Trophoblast cell (in vitro differentiated cells and primary cell): ENCODE data around the gene MYPN.
"Not testable (repeated sequence)": the region's sequence is repeated elsewhere in the genome, so short reads cannot be mapped to it uniquely, and the experiment has no call there.

Experiments used
- DNase-seq, 2 donors: peaks; one replicate each; pipeline ENCODE4 v3.0.0-alpha.2; 2016
- H2AFZ ChIP-seq: 2 replicates; pipeline ENCODE4 v1.6.1; 2013; ENCODE audit warnings: low read length, moderate library complexity, mild to moderate bottlenecking; ENCODE audit not compliant: insufficient read depth, poor library complexity
- H2AK5ac ChIP-seq: 2 replicates; pipeline ENCODE4 v1.6.1; 2013; ENCODE audit warnings: mild to moderate bottlenecking, low read length
- H2BK120ac ChIP-seq: 2 replicates; pipeline ENCODE4 v1.6.1; 2013; ENCODE audit warnings: low read length, mild to moderate bottlenecking, moderate library complexity; ENCODE audit not compliant: insufficient read depth, poor library complexity
- H2BK12ac ChIP-seq: 2 replicates; pipeline ENCODE4 v1.6.1; 2013; ENCODE audit warnings: mild to moderate bottlenecking, low read length, moderate library complexity
- H2BK5ac ChIP-seq: 2 replicates; pipeline ENCODE4 v1.6.1; 2013; ENCODE audit warnings: low read length, low read depth, moderate library complexity, mild to moderate bottlenecking; ENCODE audit not compliant: poor library complexity
- H3K14ac ChIP-seq: 2 replicates; pipeline ENCODE4 v1.6.1; 2013; ENCODE audit warnings: mild to moderate bottlenecking, low read length
- H3K18ac ChIP-seq: 2 replicates; pipeline ENCODE4 v1.6.1; 2013; ENCODE audit warnings: mild to moderate bottlenecking, low read length
- H3K23ac ChIP-seq: 2 replicates; pipeline ENCODE4 v1.6.1; 2013; ENCODE audit warnings: low read length
- H3K27ac ChIP-seq: 2 replicates; pipeline ENCODE4 v1.5.1; 2013; ENCODE audit warnings: low read depth, mild to moderate bottlenecking, inconsistent platforms, low read length, moderate library complexity
- H3K27me3 ChIP-seq: 2 replicates; pipeline ENCODE4 v1.6.1; 2013; ENCODE audit warnings: inconsistent platforms, mild to moderate bottlenecking, low read length, moderate library complexity; ENCODE audit not compliant: insufficient read depth
- H3K36me3 ChIP-seq, 2 experiments: 1 replicate in 1 of 2; 2 replicates in 1 of 2; pipeline ENCODE4 v1.6.1; 2013; ENCODE audit warnings: low read length in 2 of 2, mild to moderate bottlenecking in 2 of 2, moderate library complexity in 1 of 2; ENCODE audit not compliant: insufficient read depth in 2 of 2, control insufficient read depth in 1 of 2
- H3K4ac ChIP-seq: 2 replicates; pipeline ENCODE4 v1.6.1; 2013; ENCODE audit warnings: low read depth, mild to moderate bottlenecking, low read length, moderate library complexity
- H3K4me1 ChIP-seq, 2 experiments: 1 replicate in 1 of 2; 2 replicates in 1 of 2; pipeline ENCODE4 v1.6.1; 2013; ENCODE audit warnings: low read length in 2 of 2, mild to moderate bottlenecking in 2 of 2, moderate library complexity in 1 of 2; ENCODE audit not compliant: insufficient read depth in 2 of 2, control insufficient read depth in 1 of 2
- H3K4me2 ChIP-seq: 2 replicates; pipeline ENCODE4 v1.6.1; 2013; ENCODE audit warnings: inconsistent platforms, mild to moderate bottlenecking, low read length, moderate library complexity
- H3K4me3 ChIP-seq: 2 replicates; pipeline ENCODE4 v1.5.1; 2013; ENCODE audit warnings: mild to moderate bottlenecking, low read depth, low read length, inconsistent platforms
- H3K79me1 ChIP-seq: one replicate; pipeline ENCODE4 v1.6.1; 2013; ENCODE audit warnings: low read length
- H3K79me2 ChIP-seq: 2 replicates; pipeline ENCODE4 v1.6.1; 2013; ENCODE audit warnings: low read length, mild to moderate bottlenecking; ENCODE audit not compliant: control insufficient read depth, insufficient read depth, poor library complexity
- H3K9ac ChIP-seq: 2 replicates; pipeline ENCODE4 v1.6.1; 2013; ENCODE audit warnings: mild to moderate bottlenecking, low read length
- H3K9me3 ChIP-seq: 2 replicates; pipeline ENCODE4 v1.6.1; 2013; ENCODE audit warnings: low read depth, mild to moderate bottlenecking, control low read depth, inconsistent platforms, low read length; ENCODE audit not compliant: insufficient read depth
- H4K12ac ChIP-seq: 2 replicates; pipeline ENCODE4 v1.6.1; 2013; ENCODE audit warnings: low read depth, mild to moderate bottlenecking, low read length, moderate library complexity
- H4K8ac ChIP-seq: 2 replicates; pipeline ENCODE4 v1.6.1; 2013; ENCODE audit warnings: low read depth, mild to moderate bottlenecking, low read length, moderate library complexity
- H4K91ac ChIP-seq: one replicate; pipeline ENCODE4 v1.6.1; 2013; ENCODE audit warnings: low read depth, mild to moderate bottlenecking, low read length, moderate library complexity
- WGBS: extraction: QIAGEN DNeasy Blood & Tissue Kit; methylation state at CpG from one replicate; pipeline ENCODE4 v1.1.7; 2013; ENCODE audit warnings: missing lambda C conversion rate; ENCODE audit not compliant: insufficient read length, insufficient coverage; ENCODE audit errors: extremely low coverage; 5-methylcytosine and 5-hydroxymethylcytosine counted together

Gene MYPN

GRCh38 chr10:68188835-68189234 lies 79.5 kb downstream of the MYPN start:
- H2BK120ac ChIP-seq: no peak overlapping the region
- no peaks in the 10 kb centered on the region for H3K36me3 ChIP-seq
- no peak overlapping the region for H4K12ac ChIP-seq
- no peak overlapping the region for H3K23ac ChIP-seq
- H3K18ac ChIP-seq: no peak overlapping the region
- H3K79me1 ChIP-seq: no peaks in the 10 kb centered on the region
- H2BK5ac ChIP-seq: no peak overlapping the region
- H3K79me2 ChIP-seq: no peaks in the 10 kb centered on the region
- no peak overlapping the region for H3K27ac ChIP-seq
- H2BK12ac ChIP-seq: no peak overlapping the region
- no peaks in the 10 kb centered on the region for H3K4me1 ChIP-seq
- H2AK5ac ChIP-seq: no peak overlapping the region
- no peak overlapping the region for H3K4me3 ChIP-seq
- WGBS: no CpG with 5 or more reads among the region's 6 CpGs
- no peak overlapping the region for H4K91ac ChIP-seq
- no peak overlapping the region for H3K14ac ChIP-seq
- no peak overlapping the region for H2AFZ ChIP-seq
- H3K9ac ChIP-seq: no peak overlapping the region
- DNase-seq: no peak
- no peaks in the 10 kb centered on the region for H3K27me3 ChIP-seq
- no peak overlapping the region for H3K4ac ChIP-seq
- H3K4me2 ChIP-seq: no peak overlapping the region
- no peak overlapping the region for H4K8ac ChIP-seq
- no peaks in the 10 kb centered on the region for H3K9me3 ChIP-seq

- Histone ChIP-seq H2BK120ac (no peak overlapping the region), H4K8ac (no peak overlapping the region), H2AFZ (no peak overlapping the region), H3K4me3 (no peak overlapping the region), H2BK5ac (no peak overlapping the region), H4K12ac (no peak overlapping the region), H3K27me3 (no peaks in the 10 kb centered on the region), H3K4me1 (no peaks in the 10 kb centered on the region), H3K14ac (no peak overlapping the region), H3K23ac (no peak overlapping the region), H2BK12ac (no peak overlapping the region), H3K9ac (no peak overlapping the region), H3K4me2 (no peak overlapping the region), H3K4ac (no peak overlapping the region), H3K18ac (no peak overlapping the region), H3K9me3 (no peaks in the 10 kb centered on the region), H3K79me1 (no peaks in the 10 kb centered on the region), H3K36me3 (no peaks in the 10 kb centered on the region), H4K91ac (no peak overlapping the region), H2AK5ac (no peak overlapping the region), H3K79me2 (no peaks in the 10 kb centered on the region), H3K27ac (no peak overlapping the region)
- no peak for DNase-seq
- no CpG with 5 or more reads among the region's 3 CpGs for WGBS
These were observed 82.8 kb downstream of the MYPN start for GRCh38 chr10:68192113-68192512.

- Histone ChIP-seq H3K36me3 (no peaks in the 10 kb centered on the region), H2BK12ac (no peak overlapping the region), H3K4me1 (no peaks in the 10 kb centered on the region), H4K8ac (no peak overlapping the region), H3K27ac (no peak overlapping the region), H3K23ac (no peak overlapping the region), H2BK120ac (no peak overlapping the region), H4K12ac (no peak overlapping the region), H3K18ac (no peak overlapping the region), H2BK5ac (no peak overlapping the region), H2AK5ac (no peak overlapping the region), H3K14ac (no peak overlapping the region), H3K27me3 (no peaks in the 10 kb centered on the region), H3K79me2 (no peaks in the 10 kb centered on the region), H3K79me1 (no peaks in the 10 kb centered on the region), H3K4me2 (no peak overlapping the region), H3K4me3 (no peak overlapping the region), H4K91ac (no peak overlapping the region), H3K9me3 (no peaks in the 10 kb centered on the region), H2AFZ (no peak overlapping the region), H3K9ac (no peak overlapping the region), H3K4ac (no peak overlapping the region)
- DNase-seq: no peak
- WGBS: no CpG with 5 or more reads among the region's 6 CpGs
These were observed 85.0 kb downstream of the MYPN start for GRCh38 chr10:68194290-68194689.

GRCh38 chr10:68195776-68196175 lies 86.5 kb downstream of the MYPN start:
- H2BK12ac ChIP-seq, H3K18ac ChIP-seq, DNase-seq, H3K23ac ChIP-seq, H3K9ac ChIP-seq, H3K4me2 ChIP-seq, H3K27ac ChIP-seq, H3K79me2 ChIP-seq, H2BK120ac ChIP-seq, H3K9me3 ChIP-seq, H2AK5ac ChIP-seq, H3K27me3 ChIP-seq, H2BK5ac ChIP-seq, H4K91ac ChIP-seq, H3K4me1 ChIP-seq, H3K36me3 ChIP-seq, H4K8ac ChIP-seq, H3K14ac ChIP-seq, H3K4me3 ChIP-seq, H3K4ac ChIP-seq, H3K79me1 ChIP-seq, H4K12ac ChIP-seq, H2AFZ ChIP-seq: not testable (repeated sequence)
- no CpG with 5 or more reads among the region's 2 CpGs for WGBS
